Activated CD4-positive, alpha-beta T cell treated with anti-CD3 and anti-CD28 coated beads for 36 hours (primary cell): ENCODE data around the gene OCEL1. TPM values are rescaled to one million over a fixed set of nuclear protein-coding genes. Genes with fewer than 3 reads are reported as not detected.
"Not testable (repeated sequence)": the region's sequence is repeated elsewhere in the genome, so short reads cannot be mapped to it uniquely, and the experiment has no call there.

Source experiments
- ATAC-seq: fragments of 200-7000 bp; cut with Tn5 transposase; one replicate; pipeline ENCODE4 v1.10.0; 2021; ENCODE audit warnings: mild to moderate bottlenecking, moderate library complexity
- CTCF ChIA-PET: fragments of 350-600 bp; sonication (Branson Sonifier 250); formaldehyde crosslinking; loops from one replicate; lab custom pipeline; 2021; ENCODE audit warnings: antibody characterized with exemption; lab: Charles Lee
- POLR2A ChIA-PET: fragments of 350-600 bp; sonication (Branson Sonifier 250); formaldehyde crosslinking; loops from one replicate; lab custom pipeline; 2021; ENCODE audit warnings: antibody characterized with exemption, inconsistent platforms; lab: Charles Lee
- DNase-seq: peaks from one replicate; pipeline ENCODE4 v3.0.0-alpha.2; 2020
- H3K27ac Mint-ChIP-seq: one replicate; pipeline ENCODE4 v1.8.0; 2021; ENCODE audit warnings: mixed read lengths
- H3K27me3 Mint-ChIP-seq: one replicate; pipeline ENCODE4 v1.8.0; 2021; ENCODE audit warnings: mixed read lengths
- H3K36me3 Mint-ChIP-seq: one replicate; pipeline ENCODE4 v1.8.0; 2021; ENCODE audit warnings: low read depth, mixed read lengths
- H3K4me1 Mint-ChIP-seq: one replicate; pipeline ENCODE4 v1.8.0; 2021; ENCODE audit warnings: mixed read lengths
- H3K4me3 Mint-ChIP-seq: one replicate; pipeline ENCODE4 v1.8.0; 2021; ENCODE audit warnings: mild to moderate bottlenecking, moderate library complexity, mixed read lengths
- H3K9me3 Mint-ChIP-seq: one replicate; pipeline ENCODE4 v1.8.0; 2021; ENCODE audit warnings: low read depth, mixed read lengths
- intact Hi-C, 2 experiments: fragments of 100-400 bp; cut with DNase I in 1 of 2; cut with micrococcal nuclease in 1 of 2; formaldehyde crosslinking; loops; one replicate each; pipeline versions ENCODE4 v1.14.2 to v1.15.1; 2022 to 2024; cut with DNase I, micrococcal nuclease
- total RNA-seq, 2 experiments: library from RNA; stranded (reverse); gene quantifications; one replicate each; pipeline ENCODE4 v1.2.3, GENCODE V29; 2021

Gene OCEL1, protein sequence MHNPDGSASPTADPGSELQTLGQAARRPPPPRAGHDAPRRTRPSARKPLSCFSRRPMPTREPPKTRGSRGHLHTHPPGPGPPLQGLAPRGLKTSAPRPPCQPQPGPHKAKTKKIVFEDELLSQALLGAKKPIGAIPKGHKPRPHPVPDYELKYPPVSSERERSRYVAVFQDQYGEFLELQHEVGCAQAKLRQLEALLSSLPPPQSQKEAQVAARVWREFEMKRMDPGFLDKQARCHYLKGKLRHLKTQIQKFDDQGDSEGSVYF
- 10 to 100 TPM; 10.9 to 11.7 TPM for total RNA-seq

DNA sequence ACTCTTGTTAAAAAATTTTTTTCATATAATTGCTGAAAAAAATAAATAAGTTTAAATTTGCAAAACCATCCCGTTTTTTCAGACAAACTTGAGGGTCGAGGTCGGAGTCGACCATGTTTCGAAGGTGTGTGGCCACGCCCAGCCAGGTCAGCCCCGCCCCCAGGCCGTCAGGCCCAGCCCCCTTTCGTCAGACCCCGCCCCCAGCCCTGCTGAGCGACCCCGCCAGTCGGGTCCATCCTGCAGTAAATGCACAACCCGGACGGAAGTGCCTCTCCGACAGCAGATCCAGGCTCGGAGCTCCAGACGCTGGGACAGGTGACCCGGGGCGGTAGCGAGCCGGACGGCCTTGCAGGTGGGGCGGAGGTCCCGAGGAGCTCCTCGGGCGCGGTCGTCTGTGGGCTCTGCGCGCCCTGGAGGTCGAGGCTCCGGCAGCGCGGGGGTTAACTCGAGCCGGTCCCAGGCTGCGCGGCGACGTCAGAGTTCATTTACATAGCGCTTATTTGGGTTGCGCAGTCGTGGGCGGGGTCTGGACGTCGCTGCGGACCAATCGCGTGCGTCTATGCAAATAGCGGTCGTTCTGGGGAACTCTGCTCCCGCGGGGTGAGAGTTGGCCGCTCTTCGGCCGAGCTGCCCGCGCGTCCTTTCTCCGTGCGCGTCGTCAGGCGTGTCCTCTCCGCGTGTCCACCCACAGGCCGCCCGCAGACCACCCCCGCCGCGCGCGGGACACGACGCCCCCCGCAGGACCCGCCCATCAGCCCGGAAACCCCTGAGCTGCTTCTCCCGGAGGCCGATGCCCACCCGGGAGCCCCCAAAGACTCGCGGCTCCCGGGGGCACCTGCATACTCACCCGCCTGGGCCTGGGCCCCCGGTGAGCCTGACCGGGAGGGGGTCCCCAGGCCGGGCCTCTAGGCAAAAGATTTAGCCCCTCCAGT, at the start of gene OCEL1:
Gene OCEL1 (plus strand): TSS at position 225 of the 932 bp plus-strand sequence. CDS start 22 bp downstream, at position 247.
- H3K36me3 Mint-ChIP-seq, result peaks cover 2% of the 10 kb centered on the region
- peak; percentile 92 for ATAC-seq
- ChIA-PET CTCF (interaction anchor here (1.0 to 1.2 kb wide), 2 partner anchors 27 to 55 kb away, joined by 3 read pairs; partner anchors contain the start of gene ANKLE1), POLR2A (interaction anchor here (0.5 to 1.4 kb wide), 5 partner anchors 9 to 42 kb away, joined by 3 to 6 read pairs (median 3); partner anchors contain the start of genes BABAM1 and USE1)
- H3K9me3 Mint-ChIP-seq, result no peaks in the 10 kb centered on the region
- peak within 1 kb of the TSS; percentile 80 for H3K4me3 Mint-ChIP-seq
- DNase-seq, result peak; percentile 99
- H3K27me3 Mint-ChIP-seq, result no peaks in the 10 kb centered on the region
- H3K4me1 Mint-ChIP-seq, result peaks cover 7% of the 10 kb centered on the region
- intact Hi-C loops, result loop anchor here (1.0 to 5.0 kb wide), 14 partner anchors 9 to 754 kb away; partner anchors contain the start of genes BABAM1 (in 2 of the 2), USE1 (in 2 of the 2), COLGALT1 (in 1 of the 2) and DDA1 (in 1 of the 2)
- H3K27ac Mint-ChIP-seq, result peak within 1 kb of the TSS; percentile 93

DNA sequence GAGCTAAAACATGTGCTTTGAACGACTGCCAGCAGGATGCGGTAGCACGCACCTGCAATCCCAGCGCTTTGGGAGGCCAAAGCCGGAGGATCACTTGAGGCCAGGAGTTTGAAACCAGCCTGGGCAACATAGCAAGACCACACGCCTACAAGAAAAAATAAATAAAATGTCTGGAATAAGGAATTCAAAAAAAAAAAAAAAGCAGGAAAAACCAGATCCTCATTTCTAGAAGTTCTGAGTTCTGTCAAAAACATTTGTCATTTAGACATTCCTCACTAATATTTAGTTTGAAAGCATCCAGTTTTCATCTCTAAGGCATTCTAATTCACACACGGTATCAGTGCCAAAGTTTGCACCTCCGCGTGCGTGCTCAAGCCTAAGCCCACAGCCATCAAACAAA, 47.7 kb upstream of the OCEL1 start:
- ChIA-PET POLR2A (no interaction called here), CTCF (interaction anchor here (0.6 kb wide), 1 partner anchor 25 kb away, joined by 3 read pairs; no protein-coding TSS in a partner anchor)
- no peak for DNase-seq
- H3K27me3 Mint-ChIP-seq, result no peaks in the 10 kb centered on the region
- H3K9me3 Mint-ChIP-seq, result no peaks in the 10 kb centered on the region
- H3K36me3 Mint-ChIP-seq, result peaks cover 28% of the 10 kb centered on the region
- H3K4me3 Mint-ChIP-seq, result no peak overlapping the region
- ATAC-seq, result no peak
- intact Hi-C loops, result no loop called here
- H3K27ac Mint-ChIP-seq, result no peak overlapping the region
- peaks cover 10% of the 10 kb centered on the region for H3K4me1 Mint-ChIP-seq

DNA sequence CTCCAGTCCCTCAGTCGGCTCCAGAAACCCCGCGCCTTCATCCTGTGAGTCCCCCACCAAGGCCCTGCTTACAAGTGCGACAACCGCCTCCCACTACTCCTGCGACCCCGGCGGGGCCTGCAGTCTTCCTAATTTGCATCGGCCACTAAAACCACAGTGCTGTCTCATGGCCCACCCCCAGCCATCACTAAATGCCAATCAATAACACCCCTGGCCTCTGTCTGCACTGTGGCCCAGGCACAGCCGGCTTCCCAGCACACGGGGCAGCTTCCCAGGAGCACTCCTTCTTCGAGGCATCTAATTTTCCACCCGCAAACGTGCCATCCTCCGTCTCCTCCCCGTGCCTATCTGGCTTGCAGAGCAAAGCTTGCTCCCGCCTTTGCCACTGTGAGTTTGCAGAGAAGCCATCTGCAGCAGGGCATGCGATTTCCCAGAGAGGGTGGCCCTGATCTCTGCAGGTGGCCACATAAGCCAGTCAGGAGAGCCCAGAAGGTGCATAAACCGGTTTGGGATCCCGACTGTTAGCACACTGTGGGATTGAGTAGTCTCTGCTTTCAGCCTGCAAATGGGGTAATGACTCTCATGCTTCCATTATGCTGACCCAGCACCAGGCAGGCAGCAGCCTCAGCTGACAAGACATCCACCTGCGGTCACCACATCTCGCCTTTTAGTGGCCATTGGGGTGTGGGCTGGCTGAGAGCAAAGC, 44.9 kb upstream of the OCEL1 start:
- Mint-ChIP-seq H3K4me3 (no peak overlapping the region), H3K36me3 (peaks cover 24% of the 10 kb centered on the region), H3K27me3 (no peaks in the 10 kb centered on the region), H3K27ac (no peak overlapping the region), H3K9me3 (no peaks in the 10 kb centered on the region), H3K4me1 (peaks cover 22% of the 10 kb centered on the region)
- intact Hi-C loops, result loop anchor here in 1 of 2 experiments (5.0 kb wide), 1 partner anchor 114 kb away; no protein-coding TSS in a partner anchor
- ChIA-PET POLR2A (no interaction called here), CTCF (interaction anchor here (0.6 kb wide), 2 partner anchors 12 to 167 kb away, joined by 3 read pairs; no protein-coding TSS in a partner anchor)
- no peak for DNase-seq
- ATAC-seq, result no peak

DNA sequence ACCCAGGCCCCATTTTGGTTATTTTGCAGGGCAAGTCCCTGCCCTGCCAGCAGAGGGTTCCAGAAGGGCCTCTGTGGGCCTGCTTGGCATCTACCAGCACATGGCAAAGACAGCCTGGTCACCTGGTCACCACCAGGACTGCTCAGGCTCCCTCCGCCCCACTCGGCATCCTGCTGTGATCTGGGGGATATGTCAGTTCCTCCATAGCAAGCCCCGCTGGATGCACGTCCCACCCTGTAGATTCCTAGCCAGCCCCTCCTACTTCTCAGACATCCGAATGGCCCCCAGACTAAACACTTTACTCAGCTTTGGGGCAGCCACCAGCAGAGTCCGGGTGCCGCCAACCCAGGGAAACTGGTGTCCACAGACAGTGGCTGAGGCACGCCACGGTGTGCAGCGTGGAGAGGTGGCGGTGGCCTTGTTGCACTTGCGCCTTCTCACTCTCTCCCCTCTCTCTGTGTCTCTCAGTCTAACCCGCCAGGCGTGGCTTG, 42.7 kb upstream of the OCEL1 start:
- intact Hi-C loops, result loop anchor here in 1 of 2 experiments (5.0 kb wide), 1 partner anchor 116 kb away; no protein-coding TSS in a partner anchor
- Mint-ChIP-seq H3K4me1 (peaks cover 22% of the 10 kb centered on the region), H3K36me3 (peaks cover 23% of the 10 kb centered on the region), H3K27ac (peak overlapping the region; percentile 89), H3K27me3 (no peaks in the 10 kb centered on the region), H3K9me3 (no peaks in the 10 kb centered on the region), H3K4me3 (peak overlapping the region; percentile 59)
- ChIA-PET CTCF (interaction anchor here (0.6 to 1.5 kb wide), 7 partner anchors 9 to 500 kb away, joined by 3 to 5 read pairs (median 4); no protein-coding TSS in a partner anchor), POLR2A (interaction anchor here (0.6 to 0.7 kb wide), 3 partner anchors 58 to 985 kb away, joined by 3 to 4 read pairs (median 3); partner anchors contain the start of genes AP1M1 and ARRDC2)
- ATAC-seq (peak; percentile 45), DNase-seq (peak; percentile 50)

DNA sequence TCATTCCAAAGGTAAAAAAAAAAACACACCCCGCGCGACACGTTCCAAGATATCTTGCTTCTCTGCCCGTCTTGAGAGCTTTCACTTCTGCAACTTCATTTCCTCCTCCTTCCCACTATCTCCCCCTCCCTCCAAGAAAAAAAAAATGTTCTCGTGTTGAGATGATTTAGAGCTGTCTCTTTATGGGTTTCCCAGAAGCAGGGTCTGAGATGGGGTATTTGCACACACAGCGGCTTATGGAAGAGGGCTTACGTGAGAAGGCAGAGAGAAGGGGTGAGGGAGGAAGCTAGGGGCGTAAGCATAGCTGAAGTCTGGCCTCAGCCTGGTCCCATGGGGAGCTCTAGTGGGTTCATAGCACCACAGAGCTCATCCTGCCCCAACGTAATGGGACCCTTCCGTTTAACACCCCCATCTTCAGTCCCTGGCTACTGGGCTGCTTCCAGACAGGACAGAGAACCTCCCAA, 42.1 kb upstream of the OCEL1 start:
- ChIA-PET CTCF (interaction anchor here (0.6 to 1.5 kb wide), 11 partner anchors 10 to 927 kb away, joined by 3 to 5 read pairs (median 4); no protein-coding TSS in a partner anchor), POLR2A (interaction anchor here (0.6 to 0.7 kb wide), 3 partner anchors 42 to 522 kb away, joined by 3 to 6 read pairs (median 3); partner anchors contain the start of gene OCEL1)
- Mint-ChIP-seq H3K36me3 (peaks cover 22% of the 10 kb centered on the region), H3K27ac (peak overlapping the region; percentile 89), H3K4me1 (peaks cover 22% of the 10 kb centered on the region), H3K4me3 (peak overlapping the region; percentile 59), H3K27me3 (no peaks in the 10 kb centered on the region), H3K9me3 (no peaks in the 10 kb centered on the region)
- peak; percentile 33 for DNase-seq
- intact Hi-C loops, result loop anchor here (1.0 to 5.0 kb wide), 2 partner anchors 31 to 117 kb away; partner anchors contain the start of gene USE1 (in 1 of the 2)
- peak; percentile 60 for ATAC-seq

DNA sequence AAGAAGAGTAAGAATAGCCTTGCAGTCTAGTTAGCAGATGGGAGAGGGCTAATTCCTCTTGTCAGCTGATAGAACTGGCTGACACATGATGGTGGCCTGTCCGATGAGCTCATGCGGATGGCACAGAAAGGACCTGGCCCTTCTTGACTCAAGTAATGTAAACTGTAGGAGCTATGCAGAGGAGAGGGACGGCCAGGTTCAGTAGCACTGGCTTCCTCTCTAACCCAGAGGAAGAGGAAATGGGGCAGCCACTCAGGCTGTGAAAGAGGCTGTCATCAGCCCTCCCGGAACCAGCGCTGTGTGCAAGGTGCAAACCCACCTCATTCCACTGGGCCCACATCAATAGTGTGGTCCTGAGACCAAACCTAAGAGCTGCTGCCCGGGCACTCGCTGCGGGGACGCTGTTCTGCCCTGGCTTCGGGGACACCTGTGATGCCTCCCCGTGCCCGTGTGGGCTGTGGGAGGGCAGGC, 41.6 kb upstream of the OCEL1 start:
- Mint-ChIP-seq H3K9me3 (no peaks in the 10 kb centered on the region), H3K4me3 (peak overlapping the region; percentile 59), H3K36me3 (peaks cover 26% of the 10 kb centered on the region), H3K27me3 (no peaks in the 10 kb centered on the region), H3K4me1 (peaks cover 22% of the 10 kb centered on the region), H3K27ac (peak overlapping the region; percentile 89)
- intact Hi-C loops, result loop anchor here (1.0 to 5.0 kb wide), 2 partner anchors 31 to 117 kb away; partner anchors contain the start of gene USE1 (in 1 of the 2)
- CTCF ChIA-PET, result interaction anchor here (0.6 to 1.5 kb wide), 8 partner anchors 10 to 1497 kb away, joined by 3 to 5 read pairs (median 4); no protein-coding TSS in a partner anchor
- POLR2A ChIA-PET, result interaction anchor here (0.6 to 0.7 kb wide), 3 partner anchors 42 to 522 kb away, joined by 3 to 6 read pairs (median 3); partner anchors contain the start of gene OCEL1
- ATAC-seq (peak; percentile 82), DNase-seq (peak; percentile 60)

DNA sequence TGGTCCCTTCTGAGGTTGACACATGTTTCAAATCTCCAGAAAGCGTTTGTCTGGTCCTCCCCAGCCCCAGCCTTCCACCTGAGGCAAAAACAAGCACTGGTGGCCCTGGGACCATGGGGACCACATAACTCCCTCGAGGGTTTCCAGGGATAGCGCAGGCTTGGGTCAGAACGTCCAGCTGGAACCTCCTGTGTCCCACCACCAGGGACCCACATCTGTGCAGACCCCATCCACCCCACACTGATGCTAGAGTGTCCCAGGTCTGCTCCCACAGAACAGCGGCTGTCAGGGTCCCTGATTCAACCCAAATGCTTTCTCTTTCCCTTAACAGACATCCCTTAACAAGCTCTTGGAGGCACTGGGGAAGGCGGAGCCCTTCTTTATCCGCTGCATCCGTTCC, 40.4 kb upstream of the OCEL1 start:
- peaks cover 27% of the 10 kb centered on the region for H3K36me3 Mint-ChIP-seq
- ChIA-PET CTCF (no interaction called here), POLR2A (no interaction called here)
- H3K4me3 Mint-ChIP-seq, result no peak overlapping the region
- no peak for DNase-seq
- H3K4me1 Mint-ChIP-seq, result peaks cover 22% of the 10 kb centered on the region
- H3K9me3 Mint-ChIP-seq, result no peaks in the 10 kb centered on the region
- no peak overlapping the region for H3K27ac Mint-ChIP-seq
- intact Hi-C loops, result no loop called here
- ATAC-seq, result no peak
- no peaks in the 10 kb centered on the region for H3K27me3 Mint-ChIP-seq

DNA sequence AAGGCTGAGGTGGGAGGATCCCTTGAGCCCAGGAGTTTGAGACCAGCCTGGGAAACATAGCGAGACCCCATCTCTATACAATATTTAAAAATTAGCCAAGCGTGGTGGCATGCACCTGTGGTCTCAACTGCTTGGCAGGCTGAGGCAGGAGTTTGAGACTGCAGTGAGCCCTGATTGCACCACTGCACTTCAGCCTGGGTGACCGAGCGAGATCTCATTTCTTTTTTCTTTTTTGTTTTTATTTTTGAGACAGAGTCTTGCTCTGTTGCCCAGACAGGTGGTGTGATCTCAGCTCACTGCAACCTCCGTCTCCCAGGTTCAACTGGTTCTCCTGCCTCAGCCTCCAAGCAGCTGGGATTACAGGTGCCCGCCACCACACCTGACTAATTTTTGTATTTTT, 34.3 kb upstream of the OCEL1 start:
- POLR2A ChIA-PET, intact Hi-C loops, H3K4me3 Mint-ChIP-seq, ATAC-seq, H3K27ac Mint-ChIP-seq, H3K9me3 Mint-ChIP-seq, DNase-seq, H3K27me3 Mint-ChIP-seq, CTCF ChIA-PET, H3K4me1 Mint-ChIP-seq: not testable (repeated sequence)
- peaks cover 37% of the 10 kb centered on the region for H3K36me3 Mint-ChIP-seq

DNA sequence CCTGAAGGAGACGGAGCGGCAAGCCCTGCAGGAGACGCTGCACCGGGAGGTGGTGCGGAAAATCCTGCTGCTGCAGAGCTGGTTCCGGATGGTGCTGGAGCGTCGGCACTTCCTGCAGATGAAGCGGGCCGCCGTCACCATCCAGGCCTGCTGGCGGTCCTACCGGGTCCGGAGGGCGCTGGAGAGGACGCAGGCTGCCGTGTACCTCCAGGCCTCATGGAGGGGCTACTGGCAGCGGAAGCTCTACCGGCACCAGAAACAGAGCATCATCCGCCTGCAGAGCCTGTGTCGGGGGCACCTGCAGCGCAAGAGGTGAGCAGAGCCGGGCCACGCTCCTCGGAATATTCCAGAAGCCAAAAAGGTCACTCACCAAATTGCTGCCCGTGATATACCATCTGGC, 33.3 kb upstream of the OCEL1 start:
- intact Hi-C loops, result no loop called here
- DNase-seq (no peak), ATAC-seq (no peak)
- Mint-ChIP-seq H3K27me3 (no peaks in the 10 kb centered on the region), H3K27ac (no peak overlapping the region), H3K4me3 (no peak overlapping the region), H3K4me1 (no peaks in the 10 kb centered on the region), H3K9me3 (no peaks in the 10 kb centered on the region), H3K36me3 (peaks cover 33% of the 10 kb centered on the region)
- ChIA-PET CTCF (no interaction called here), POLR2A (no interaction called here)

DNA sequence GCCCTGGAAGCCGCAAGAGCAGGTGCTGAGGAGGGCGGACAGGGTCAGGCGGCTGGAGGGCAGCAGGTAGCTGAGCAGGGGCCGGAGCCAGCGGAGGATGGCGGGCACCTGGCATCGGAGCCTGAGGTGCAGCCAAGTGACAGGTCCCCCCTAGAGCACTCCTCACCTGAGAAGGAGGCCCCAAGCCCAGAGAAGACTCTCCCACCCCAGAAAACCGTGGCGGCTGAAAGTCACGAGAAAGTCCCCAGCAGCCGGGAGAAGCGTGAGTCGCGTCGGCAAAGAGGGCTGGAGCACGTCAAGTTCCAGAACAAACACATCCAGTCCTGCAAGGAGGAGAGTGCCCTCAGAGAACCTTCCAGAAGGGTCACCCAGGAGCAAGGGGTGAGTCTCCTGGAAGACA, 31.4 kb upstream of the OCEL1 start:
- DNase-seq (no peak), ATAC-seq (no peak)
- ChIA-PET POLR2A (no interaction called here), CTCF (no interaction called here)
- Mint-ChIP-seq H3K4me3 (no peak overlapping the region), H3K27ac (no peak overlapping the region), H3K4me1 (no peaks in the 10 kb centered on the region), H3K27me3 (no peaks in the 10 kb centered on the region), H3K36me3 (peaks cover 35% of the 10 kb centered on the region), H3K9me3 (no peaks in the 10 kb centered on the region)
- intact Hi-C loops, result no loop called here
